Urinary bladder (tissue), 4 donors: ENCODE results near the gene TJP3. TPM values are rescaled to one million over a fixed set of nuclear protein-coding genes. Genes with fewer than 3 reads are reported as not detected.
A peak's percentile ranks its signal among the peaks of the same experiment; 100 is the strongest.

ENCODE experiments used
- DNase-seq: peaks from one replicate; pipeline ENCODE4 v3.0.0-alpha.2; 2015; ENCODE audit errors: extremely low spot score
- H3K27ac ChIP-seq: one replicate; pipeline ENCODE4 v1.5.1; 2013; ENCODE audit warnings: low read depth, mild to moderate bottlenecking, moderate library complexity
- H3K36me3 ChIP-seq: one replicate; pipeline ENCODE4 v1.6.1; 2013; ENCODE audit warnings: mild to moderate bottlenecking, moderate library complexity; ENCODE audit not compliant: insufficient read depth
- H3K4me1 ChIP-seq: one replicate; pipeline ENCODE4 v1.6.1; 2013; ENCODE audit warnings: mild to moderate bottlenecking, moderate library complexity; ENCODE audit not compliant: insufficient read depth
- H3K4me3 ChIP-seq: one replicate; pipeline ENCODE4 v1.5.1; 2013; ENCODE audit warnings: low read depth, low read length
- WGBS: extraction: QIAGEN DNeasy Blood & Tissue Kit; methylation state at CpG from one replicate; pipeline ENCODE4 v1.1.7; 2013; 5-methylcytosine and 5-hydroxymethylcytosine counted together
- polyA plus RNA-seq: library from polyadenylated mRNA; stranded (reverse); fragments of 200-250 nt; gene quantifications from one replicate; pipeline ENCODE4 v1.2.3, GENCODE V29; 2013
- total RNA-seq: library from RNA; depleted of rRNA; stranded (reverse); fragments of >200 nt; gene quantifications from one replicate; pipeline ENCODE4 v1.2.3, GENCODE V29; 2014
- donor health status: healthy with polysubstance abuse.
- donor health status: healthy.

Gene TJP3
- total and polyA plus RNA-seq, 2 donors = 2.8 to 3.1 TPM

DNA sequence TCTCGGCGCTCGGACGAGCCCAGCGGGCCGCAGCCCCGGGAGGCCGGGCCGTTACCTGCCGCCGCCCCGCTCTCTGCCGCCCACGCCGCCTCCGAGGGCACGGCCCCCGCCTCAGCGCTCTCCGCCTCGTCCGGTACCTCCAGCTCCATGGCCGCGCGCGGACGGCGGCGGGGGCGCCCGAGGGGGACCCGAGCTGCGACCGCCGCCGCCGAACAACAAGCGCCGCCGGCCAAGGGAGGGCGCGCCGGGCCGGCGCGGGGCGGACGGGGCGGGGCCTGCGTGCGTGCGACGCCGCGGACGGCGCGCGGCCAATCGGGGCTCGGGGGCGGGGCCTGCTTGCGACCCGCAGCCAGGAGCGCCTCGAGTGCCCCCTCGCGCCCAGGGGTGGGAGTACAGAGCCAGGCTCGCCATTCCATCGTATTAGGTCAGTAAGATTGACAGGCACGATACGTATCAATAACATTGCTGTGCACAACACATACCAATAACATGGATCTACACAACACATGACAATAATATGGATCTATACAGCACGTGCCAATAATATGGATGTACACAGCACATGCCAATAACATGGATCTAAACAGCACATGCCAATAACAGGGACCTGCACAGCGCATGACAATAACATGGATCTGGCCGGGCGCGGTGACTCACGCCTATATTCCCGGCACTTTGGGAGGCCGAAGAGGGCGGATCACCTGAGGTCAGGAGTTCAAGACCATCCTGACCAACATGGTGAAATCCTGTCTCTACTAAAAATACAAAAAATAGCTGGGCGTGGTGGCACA lies 7.7 kb upstream of the TJP3 start, which contains the start of gene PIP5K1C:
TSS of gene PIP5K1C (minus strand) at position 227 of the 791 bp plus-strand sequence. CDS start at position 149, 78 bp downstream.
- Histone ChIP-seq H3K4me3 (peak within 1 kb of the TSS; percentile 99), H3K36me3 (no peaks in the 10 kb centered on the region), H3K4me1 (no peaks in the 10 kb centered on the region), H3K27ac (peak within 1 kb of the TSS; percentile 57)
- no peak for DNase-seq
- 3% methylated on average over 82 of the region's 82 CpGs for WGBS

DNA sequence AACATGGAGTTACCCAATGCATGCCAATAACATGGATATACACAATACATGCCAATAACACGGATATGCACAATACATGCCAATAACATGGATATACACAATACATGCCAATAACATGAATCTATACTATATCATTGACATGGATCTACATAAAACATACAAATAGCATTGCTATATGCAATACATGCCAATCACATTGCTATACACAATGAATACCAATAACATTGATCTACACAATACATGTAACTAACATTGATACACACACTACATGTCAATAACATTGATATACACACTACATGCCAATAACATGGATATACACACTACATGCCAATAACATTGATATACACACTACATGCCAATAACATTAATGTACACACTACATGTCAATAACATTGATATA lies 7.0 kb upstream of the TJP3 start:
- WGBS = 8% methylated on average over 1 of the region's 1 CpG
- H3K4me3 ChIP-seq = no peak overlapping the region
- H3K4me1 ChIP-seq = no peaks in the 10 kb centered on the region
- H3K36me3 ChIP-seq = no peaks in the 10 kb centered on the region
- H3K27ac ChIP-seq = no peak overlapping the region
- DNase-seq = no peak

DNA sequence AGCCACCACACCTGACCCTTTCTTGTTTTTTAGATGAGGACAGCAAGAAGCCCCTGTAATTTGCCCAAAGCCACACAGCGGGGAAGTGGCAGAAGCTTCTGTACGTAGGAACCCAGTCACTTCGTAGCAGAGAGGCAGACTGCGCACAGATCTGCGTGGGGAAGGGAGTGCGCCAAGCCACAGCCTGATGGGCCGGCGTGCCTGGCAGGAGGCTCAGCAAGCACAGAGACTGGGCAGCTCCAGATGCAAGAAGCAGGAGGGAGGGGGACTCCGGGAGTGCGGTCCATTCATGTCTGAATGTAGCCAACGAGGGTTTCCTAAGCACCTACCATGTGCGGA lies 347 bp upstream of the TJP3 start:
- Histone ChIP-seq H3K36me3 (no peaks in the 10 kb centered on the region), H3K27ac (no peak overlapping the region), H3K4me1 (no peaks in the 10 kb centered on the region), H3K4me3 (no peak overlapping the region)
- no peak for DNase-seq
- 82% methylated on average over 12 of the region's 12 CpGs for WGBS

DNA sequence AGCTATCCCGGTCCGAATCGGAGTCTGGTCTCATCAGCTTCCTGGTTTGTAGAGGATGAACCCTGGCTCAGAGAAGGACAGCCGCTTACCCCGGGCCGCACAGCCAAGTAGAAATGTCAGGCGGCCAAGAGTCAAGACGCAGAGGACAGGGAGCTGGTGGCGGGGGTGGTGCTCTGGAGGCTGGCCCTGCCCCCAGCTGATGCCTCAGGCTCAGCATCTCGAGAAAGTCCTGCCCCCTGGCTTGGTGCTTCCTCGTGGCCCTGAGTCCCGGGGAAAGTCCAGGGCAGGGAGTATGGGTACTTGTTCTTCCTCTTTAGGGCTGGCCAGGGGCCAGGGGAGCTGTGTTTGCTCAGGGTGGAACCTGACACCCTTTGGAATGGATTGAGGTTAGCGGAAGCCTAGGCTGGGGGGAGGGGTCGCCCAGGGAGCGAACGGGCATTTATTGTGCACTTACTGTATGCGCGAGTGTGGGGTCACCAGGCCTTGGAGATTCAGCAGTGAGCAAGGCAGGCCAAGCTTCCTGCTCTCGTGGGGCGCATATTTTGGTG lies 2.2 kb downstream of the TJP3 start:
- Histone ChIP-seq H3K4me3 (no peak overlapping the region), H3K27ac (no peak overlapping the region), H3K36me3 (no peaks in the 10 kb centered on the region), H3K4me1 (no peaks in the 10 kb centered on the region)
- 39% methylated on average over 20 of the region's 20 CpGs for WGBS
- DNase-seq = no peak

DNA sequence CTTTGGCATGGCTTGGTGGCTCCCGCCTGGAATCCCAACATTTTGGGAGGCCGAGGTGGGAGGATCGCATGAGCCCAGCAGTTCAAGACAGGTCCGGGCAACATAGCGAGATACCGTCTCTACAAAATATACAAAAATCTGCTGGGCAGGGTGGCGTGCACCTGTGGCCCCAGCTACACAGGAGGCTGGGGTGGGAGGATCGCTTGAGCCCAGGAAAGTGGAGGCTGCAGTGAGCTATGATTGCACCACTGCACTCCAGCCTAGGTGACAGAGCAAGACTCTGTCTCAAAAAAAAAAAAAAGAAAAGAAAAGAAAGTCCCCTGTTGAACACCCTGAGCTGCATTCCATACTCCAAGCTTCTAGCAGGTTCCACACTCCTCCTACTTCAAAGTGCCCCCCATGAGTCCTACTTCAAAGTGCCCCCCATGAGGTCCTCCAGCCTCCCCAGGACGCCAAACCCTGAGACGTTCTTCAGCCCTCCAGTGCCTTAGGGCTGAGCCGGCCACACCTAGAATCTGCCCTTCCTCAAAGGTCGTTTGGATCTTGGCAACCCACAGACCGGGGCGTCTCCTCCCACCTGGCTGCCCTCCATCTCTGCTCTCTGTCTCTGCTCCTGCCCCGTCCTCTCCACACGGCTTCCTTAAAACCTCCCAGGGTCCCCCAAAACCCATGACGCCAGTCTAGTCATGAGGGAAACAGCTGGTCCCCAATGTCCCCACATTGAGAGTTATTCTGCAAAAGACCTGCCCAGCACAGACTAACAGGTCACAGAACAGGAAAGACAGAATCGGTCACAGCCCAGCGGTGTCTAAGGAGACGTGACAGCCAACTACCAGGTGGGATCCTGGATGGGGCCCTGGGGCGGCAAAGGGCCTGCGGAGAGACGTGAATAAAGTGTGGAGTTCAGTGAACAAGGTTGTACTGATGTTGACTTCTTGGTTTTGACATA lies 4.8 kb downstream of the TJP3 start:
- Histone ChIP-seq H3K27ac (peak overlapping the region; percentile 51), H3K36me3 (no peaks in the 10 kb centered on the region), H3K4me1 (no peaks in the 10 kb centered on the region), H3K4me3 (no peak overlapping the region)
- 43% methylated on average over 23 of the region's 23 CpGs for WGBS
- DNase-seq = no peak

DNA sequence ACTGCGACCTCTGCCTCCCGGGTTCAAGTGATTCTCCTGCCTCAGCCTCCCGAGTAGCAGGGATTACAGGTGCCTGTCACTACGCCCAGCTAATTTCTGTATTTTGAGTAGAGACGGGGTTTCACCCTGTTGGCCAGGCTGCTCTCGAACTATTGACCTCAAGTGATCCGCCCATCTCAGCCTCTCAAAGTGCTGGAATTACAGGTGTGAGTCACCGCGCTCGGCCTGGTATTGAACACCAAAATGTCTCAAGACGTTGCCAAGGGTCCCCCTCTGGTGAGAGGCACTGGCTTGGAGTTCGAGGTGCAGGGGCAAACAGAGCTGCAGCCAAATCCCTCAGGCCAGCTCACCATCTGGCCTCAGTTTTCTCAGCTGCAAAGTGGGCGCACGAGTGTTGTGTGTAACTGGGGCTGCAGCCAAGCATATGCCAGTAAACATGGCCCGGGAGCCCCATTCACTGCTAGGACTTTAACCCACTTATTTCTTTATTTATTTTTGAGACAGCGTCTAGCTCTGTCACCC lies 8.0 kb downstream of the TJP3 start:
- H3K27ac ChIP-seq = no peak overlapping the region
- H3K4me1 ChIP-seq = peaks cover 3% of the 10 kb centered on the region
- H3K36me3 ChIP-seq = no peaks in the 10 kb centered on the region
- WGBS = 85% methylated on average over 16 of the region's 16 CpGs
- H3K4me3 ChIP-seq = no peak overlapping the region
- DNase-seq = no peak

DNA sequence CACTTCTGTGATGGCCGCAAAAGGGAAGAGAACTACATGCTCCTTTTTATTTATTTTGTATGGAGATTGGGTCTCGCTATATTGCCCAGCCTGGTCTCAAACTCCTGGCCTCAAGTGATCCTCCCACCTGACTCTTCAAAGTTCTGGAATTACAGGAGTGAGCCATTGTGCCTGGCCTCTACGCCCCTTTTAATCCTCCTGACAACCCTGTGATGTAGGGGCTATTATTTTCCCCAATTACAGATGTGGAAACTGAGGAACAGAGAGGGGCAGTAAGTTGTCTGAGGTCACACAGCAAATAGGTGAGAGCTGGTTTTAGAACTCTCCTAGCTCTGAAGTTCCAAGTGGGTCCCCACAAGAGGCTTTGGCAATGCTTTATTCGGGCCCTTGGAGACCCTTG lies 11.7 kb downstream of the TJP3 start:
- 88% methylated on average over 4 of the region's 4 CpGs for WGBS
- H3K4me3 ChIP-seq = no peak overlapping the region

DNA sequence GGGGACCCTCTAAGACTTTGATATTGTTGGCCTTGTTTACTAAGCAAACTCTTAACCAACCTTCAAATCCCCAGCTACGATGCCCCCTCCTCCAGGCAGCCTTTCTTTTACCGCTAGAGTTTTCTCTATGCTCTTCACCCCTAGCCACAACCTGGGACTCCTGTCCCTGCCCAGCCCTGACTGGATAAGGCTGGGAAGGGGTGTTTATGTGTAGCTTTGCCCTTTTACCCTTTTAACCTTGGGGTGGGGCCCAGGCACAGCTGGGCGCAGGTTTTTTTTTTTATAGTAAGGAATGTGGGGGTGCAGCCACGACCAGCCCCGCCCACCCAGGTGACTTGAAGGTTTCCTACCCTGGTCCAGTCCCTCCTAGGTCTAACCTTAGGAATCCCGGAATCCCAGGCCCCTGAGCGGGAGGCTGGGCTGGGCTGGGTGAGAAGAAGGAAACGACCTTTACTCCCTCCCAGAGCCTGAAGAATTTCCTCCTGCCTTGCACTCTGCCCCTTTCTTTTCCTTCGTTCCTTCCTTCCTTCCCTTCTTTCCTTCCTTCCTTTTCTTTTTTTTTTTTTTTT lies 12.2 kb downstream of the TJP3 start:
- Histone ChIP-seq H3K4me1 (peaks cover 5% of the 10 kb centered on the region), H3K27ac (no peak overlapping the region), H3K36me3 (no peaks in the 10 kb centered on the region), H3K4me3 (no peak overlapping the region)
- no peak for DNase-seq
- 29% methylated on average over 9 of the region's 9 CpGs for WGBS

More for the DNA sequence above, 11.7 kb downstream of the TJP3 start:
- Histone ChIP-seq H3K36me3 (no peaks in the 10 kb centered on the region), H3K27ac (no peak overlapping the region), H3K4me1 (peaks cover 5% of the 10 kb centered on the region)
- DNase-seq = no peak

DNA sequence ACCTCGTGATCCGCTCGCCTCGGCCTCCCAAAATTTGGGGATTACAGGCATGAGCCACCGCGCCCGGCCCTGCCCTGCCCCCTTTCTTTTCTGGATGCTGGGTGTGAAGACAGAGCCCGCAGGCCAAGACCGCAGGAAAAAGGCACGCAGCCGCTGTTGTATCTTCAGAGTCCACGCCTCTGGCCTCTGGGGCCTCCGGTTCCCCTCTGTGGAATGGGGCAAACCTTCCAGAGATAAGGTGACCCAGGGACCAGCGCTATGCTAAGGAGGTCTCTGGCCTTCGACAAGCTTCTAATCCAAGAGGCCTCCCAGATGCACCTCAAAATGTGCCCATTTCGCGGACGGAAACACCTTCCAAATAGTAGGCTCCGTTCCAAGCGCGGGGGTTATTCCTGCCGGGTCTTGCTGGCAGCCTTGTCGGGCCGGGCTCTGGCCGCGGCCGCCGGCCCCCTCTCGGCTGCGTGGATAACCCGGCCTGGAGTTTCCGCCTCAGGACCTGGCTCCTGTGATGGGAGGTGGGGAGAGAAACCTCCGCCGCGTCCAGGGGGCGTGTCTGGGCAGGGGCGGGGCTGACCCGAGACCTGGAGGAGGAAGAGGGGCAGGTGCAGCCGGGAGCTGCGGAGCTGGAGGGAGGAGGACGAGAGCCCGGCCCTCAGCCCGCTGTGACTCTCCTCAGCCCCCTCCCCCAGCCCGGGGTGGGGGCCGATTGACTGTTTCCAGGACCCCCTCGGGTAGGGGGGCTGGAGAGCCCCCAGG lies 13.1 kb downstream of the TJP3 start:
- H3K4me3 ChIP-seq = peak overlapping the region; percentile 34
- H3K4me1 ChIP-seq = peaks cover 5% of the 10 kb centered on the region
- DNase-seq = peak; percentile 69
- WGBS = 18% methylated on average over 46 of the region's 46 CpGs
- H3K27ac ChIP-seq = no peak overlapping the region
- no peaks in the 10 kb centered on the region for H3K36me3 ChIP-seq

DNA sequence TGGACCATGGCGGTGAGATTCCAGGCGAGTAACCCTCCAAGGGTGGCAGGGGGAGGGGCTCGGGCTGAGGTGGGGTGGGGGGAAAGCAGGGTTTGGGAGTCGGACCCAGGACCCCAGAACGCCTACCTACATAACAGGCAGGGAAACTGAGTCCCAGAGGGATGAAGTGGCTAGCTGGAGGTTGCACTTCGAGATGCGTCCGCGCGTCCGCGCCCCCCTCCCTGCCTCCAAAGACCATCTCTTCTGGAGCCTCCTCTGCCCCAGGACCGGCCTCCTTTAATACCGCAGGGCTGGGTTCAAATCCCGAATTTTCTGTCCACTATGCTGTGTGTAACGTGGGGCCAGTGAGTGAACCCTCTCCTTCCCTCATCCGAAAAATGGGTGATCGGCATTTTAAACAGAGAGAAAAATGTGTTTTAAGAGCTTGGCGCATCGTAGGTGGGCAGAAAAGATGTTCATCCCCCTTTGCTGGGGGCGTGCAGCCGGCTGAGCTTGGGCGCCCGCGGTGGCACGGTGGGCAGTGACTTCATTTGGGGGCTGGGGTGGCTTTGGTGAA lies 13.8 kb downstream of the TJP3 start:
- H3K4me3 ChIP-seq = peak overlapping the region; percentile 34
- no peaks in the 10 kb centered on the region for H3K36me3 ChIP-seq
- DNase-seq = no peak
- WGBS = 3% methylated on average over 26 of the region's 26 CpGs
- no peak overlapping the region for H3K27ac ChIP-seq
- H3K4me1 ChIP-seq = peaks cover 5% of the 10 kb centered on the region

DNA sequence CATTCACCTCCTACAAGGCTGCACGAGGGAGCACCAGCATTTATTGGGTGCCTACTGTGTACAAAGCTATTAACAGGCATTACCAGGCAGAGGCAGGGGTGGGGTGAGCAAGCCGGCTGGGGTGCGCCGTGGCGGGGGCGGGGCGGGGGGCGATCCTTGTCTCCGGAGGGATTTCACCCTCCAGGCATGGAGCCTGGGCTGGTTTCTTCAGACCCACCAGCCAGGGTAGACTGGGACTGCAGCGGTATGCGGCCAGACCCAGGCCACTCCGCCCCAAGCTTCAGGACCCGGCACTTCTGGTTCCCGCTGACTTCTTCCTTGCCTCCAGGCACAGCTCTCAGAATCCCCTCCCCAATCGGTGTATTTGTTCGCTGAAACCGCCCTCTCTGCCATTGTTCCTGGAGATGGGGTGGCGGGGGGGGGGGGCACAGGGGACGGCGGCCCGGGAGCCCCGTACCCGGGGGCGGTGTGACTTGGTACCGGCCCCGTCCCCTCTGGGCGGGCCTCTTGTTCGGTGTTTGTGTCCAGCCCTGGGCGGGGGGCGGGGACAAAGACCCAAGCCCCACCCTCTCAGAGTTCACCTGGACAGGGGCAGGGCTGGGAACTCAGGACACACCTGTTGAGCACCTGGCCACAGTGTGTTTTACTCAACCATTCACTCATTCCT lies 14.4 kb downstream of the TJP3 start:
- Histone ChIP-seq H3K4me1 (peaks cover 5% of the 10 kb centered on the region), H3K4me3 (peak overlapping the region; percentile 23), H3K27ac (no peak overlapping the region), H3K36me3 (no peaks in the 10 kb centered on the region)
- no peak for DNase-seq
- 5% methylated on average over 30 of the region's 30 CpGs for WGBS

DNA sequence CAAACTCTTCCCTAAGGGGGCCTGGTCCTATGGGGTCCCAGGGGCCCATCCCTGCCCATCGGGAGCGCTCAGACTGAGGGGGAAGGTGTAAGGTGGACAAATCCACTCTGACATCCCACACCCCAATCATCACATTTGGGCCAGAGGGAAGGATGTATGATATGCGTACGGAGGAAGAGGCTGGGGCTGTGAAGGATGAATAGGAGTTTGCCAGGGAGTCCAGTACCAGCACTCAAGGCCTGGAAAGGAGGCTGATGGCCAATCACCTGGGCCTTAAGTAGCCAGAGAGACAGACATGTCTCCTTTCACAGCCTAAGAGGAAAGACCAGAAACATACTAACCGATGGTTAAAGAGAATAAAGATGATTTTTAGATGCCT lies 14.9 kb downstream of the TJP3 start:
- 81% methylated on average over 5 of the region's 5 CpGs for WGBS

More for the DNA sequence above, 14.9 kb downstream of the TJP3 start:
- DNase-seq = no peak
- no peak overlapping the region for H3K4me3 ChIP-seq
- H3K27ac ChIP-seq = no peak overlapping the region
- peaks cover 5% of the 10 kb centered on the region for H3K4me1 ChIP-seq
- H3K36me3 ChIP-seq = no peaks in the 10 kb centered on the region
